Activated CD8-positive, alpha-beta T cell treated with anti-CD3 and anti-CD28 coated beads for 36 hours (primary cell): ENCODE data around the gene SETBP1. TPM values are rescaled to one million over a fixed set of nuclear protein-coding genes. Genes with fewer than 3 reads are reported as not detected.

Experiments
- ATAC-seq: fragments of 200-7000 bp; cut with Tn5 transposase; one replicate; pipeline ENCODE4 v1.10.0; 2021; ENCODE audit warnings: mild to moderate bottlenecking, moderate library complexity
- CTCF ChIA-PET: fragments of 350-600 bp; sonication (Branson Sonifier 250); formaldehyde crosslinking; loops from one replicate; lab custom pipeline; 2021; ENCODE audit warnings: antibody characterized with exemption; lab: Charles Lee
- POLR2A ChIA-PET: fragments of 350-600 bp; sonication (Branson Sonifier 250); formaldehyde crosslinking; loops from one replicate; lab custom pipeline; 2021; ENCODE audit warnings: antibody characterized with exemption; lab: Charles Lee
- DNase-seq: peaks from one replicate; pipeline ENCODE4 v3.0.0-alpha.2; 2020
- H3K27ac Mint-ChIP-seq: one replicate; pipeline ENCODE4 v1.8.0; 2021; ENCODE audit warnings: mild to moderate bottlenecking, mixed read lengths
- H3K27me3 Mint-ChIP-seq: one replicate; pipeline ENCODE4 v1.8.0; 2021; ENCODE audit warnings: mixed read lengths
- H3K36me3 Mint-ChIP-seq: one replicate; pipeline ENCODE4 v1.8.0; 2021; ENCODE audit warnings: low read depth, mixed read lengths
- H3K4me1 Mint-ChIP-seq: one replicate; pipeline ENCODE4 v1.8.0; 2021; ENCODE audit warnings: low read depth, mixed read lengths
- H3K4me3 Mint-ChIP-seq: one replicate; pipeline ENCODE4 v1.8.0; 2021; ENCODE audit warnings: mild to moderate bottlenecking, moderate library complexity, mixed read lengths
- H3K9me3 Mint-ChIP-seq: one replicate; pipeline ENCODE4 v1.8.0; 2021; ENCODE audit warnings: mixed read lengths
- CTCF ChIP-seq: fragments of 200-600 bp; IDR thresholded peaks from one replicate; pipeline ENCODE4 v1.8.0; 2022; ENCODE audit warnings: antibody characterized with exemption, mild to moderate bottlenecking
- intact Hi-C: fragments of 100-400 bp; cut with micrococcal nuclease; formaldehyde crosslinking; loops from one replicate; pipeline ENCODE4 v1.10.0; 2022
- total RNA-seq, 2 experiments: library from RNA; stranded (reverse); gene quantifications; one replicate each; pipeline ENCODE4 v1.2.3, GENCODE V29; 2021

SETBP1 gene
- total RNA-seq, 2 experiments from 2014 or later, result 10.2 to 10.4 TPM

GRCh38 chr18:44789710-44790109 is 109.0 kb downstream of the SETBP1 start:
- intact Hi-C loops, result no loop called here
- Mint-ChIP-seq H3K36me3 (no peaks in the 10 kb centered on the region), H3K27me3 (no peaks in the 10 kb centered on the region), H3K9me3 (no peaks in the 10 kb centered on the region), H3K4me3 (no peak overlapping the region), H3K27ac (no peak overlapping the region), H3K4me1 (peaks cover 10% of the 10 kb centered on the region)
- ATAC-seq (no peak), DNase-seq (no peak)
- no peak for TF ChIP-seq CTCF
- ChIA-PET POLR2A (no interaction called here), CTCF (no interaction called here)

- no peak for DNase-seq
- no peaks in the 10 kb centered on the region for H3K36me3 Mint-ChIP-seq
Observed at GRCh38 chr18:44790860-44791259, 110.2 kb downstream of the SETBP1 start.

DNA sequence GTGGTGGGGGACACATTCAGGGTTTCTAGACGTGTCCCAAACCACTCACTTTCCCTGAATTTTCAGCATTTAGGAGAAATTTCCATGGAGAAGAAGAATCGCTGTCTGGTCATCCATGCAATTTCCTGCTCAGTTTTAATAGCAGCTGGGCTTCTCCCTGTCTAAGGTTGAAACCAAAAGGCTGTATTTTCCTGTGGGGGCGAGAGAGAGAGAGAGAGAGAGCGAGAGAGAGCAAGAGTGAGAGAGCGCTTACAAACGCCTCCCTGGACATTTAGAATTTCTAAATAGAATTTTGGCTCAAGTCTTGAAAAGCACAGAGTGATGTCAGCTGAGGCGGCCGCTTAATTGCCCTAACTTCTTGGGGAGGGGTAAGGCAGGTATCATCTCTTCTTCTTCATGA is 110.8 kb downstream of the SETBP1 start:
- H3K27ac Mint-ChIP-seq, result no peak overlapping the region
- ChIA-PET CTCF (no interaction called here), POLR2A (no interaction called here)
- ATAC-seq, result no peak
- H3K4me1 Mint-ChIP-seq, result peaks cover 23% of the 10 kb centered on the region
- DNase-seq, result no peak
- no peaks in the 10 kb centered on the region for H3K36me3 Mint-ChIP-seq
- no peaks in the 10 kb centered on the region for H3K27me3 Mint-ChIP-seq
- TF ChIP-seq CTCF, result no peak
- H3K4me3 Mint-ChIP-seq, result no peak overlapping the region
- no peaks in the 10 kb centered on the region for H3K9me3 Mint-ChIP-seq
- intact Hi-C loops, result no loop called here

More at GRCh38 chr18:44790860-44791259, 110.2 kb downstream of the SETBP1 start:
- ChIA-PET POLR2A (no interaction called here), CTCF (no interaction called here)
- H3K27ac Mint-ChIP-seq, result no peak overlapping the region
- H3K4me3 Mint-ChIP-seq, result no peak overlapping the region
- intact Hi-C loops, result no loop called here
- TF ChIP-seq CTCF, result no peak
- no peak for ATAC-seq
- peaks cover 22% of the 10 kb centered on the region for H3K4me1 Mint-ChIP-seq
- H3K27me3 Mint-ChIP-seq, result no peaks in the 10 kb centered on the region
- no peaks in the 10 kb centered on the region for H3K9me3 Mint-ChIP-seq

DNA sequence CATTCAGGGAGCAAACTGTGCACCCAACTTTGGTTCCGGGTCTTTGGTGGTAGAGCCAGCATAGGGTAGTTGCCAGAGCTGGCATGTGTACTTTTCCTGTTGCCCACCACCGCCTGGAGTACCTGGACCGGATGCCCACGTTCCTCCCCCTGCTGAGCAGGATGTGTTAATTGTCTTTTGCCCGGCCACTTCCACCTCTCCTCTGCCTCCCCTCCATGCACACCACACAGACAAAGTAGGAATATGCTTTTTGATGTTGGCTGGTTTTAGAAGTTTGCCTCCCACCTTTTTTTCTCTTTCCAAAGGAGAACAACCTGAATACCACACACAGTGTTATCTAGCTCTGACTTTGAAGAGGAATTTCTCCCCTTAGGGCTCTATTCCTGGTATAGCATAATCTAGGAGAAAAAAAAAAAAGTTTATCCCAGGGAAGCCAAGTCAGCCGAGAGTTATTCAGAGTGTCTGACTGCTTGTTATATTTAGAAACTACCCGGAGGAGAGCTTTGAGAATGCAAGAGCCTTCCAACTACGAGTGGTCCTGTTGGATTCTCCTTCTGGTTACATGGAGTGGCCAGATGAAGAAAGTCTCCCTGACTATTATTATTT is 111.9 kb downstream of the SETBP1 start:
- Mint-ChIP-seq H3K27me3 (no peaks in the 10 kb centered on the region), H3K4me3 (no peak overlapping the region), H3K36me3 (no peaks in the 10 kb centered on the region), H3K4me1 (peaks cover 24% of the 10 kb centered on the region), H3K9me3 (no peaks in the 10 kb centered on the region), H3K27ac (no peak overlapping the region)
- CTCF ChIA-PET, result no interaction called here
- DNase-seq, result no peak
- no peak for ATAC-seq
- intact Hi-C loops, result no loop called here
- TF ChIP-seq CTCF, result no peak
- POLR2A ChIA-PET, result no interaction called here

GRCh38 chr18:44793194-44793593 is 112.5 kb downstream of the SETBP1 start:
- CTCF ChIA-PET, result interaction anchor here (1.6 kb wide), 1 partner anchor 13 kb away, joined by 3 read pairs; no protein-coding TSS in a partner anchor

More at GRCh38 chr18:44793194-44793593, 112.5 kb downstream of the SETBP1 start:
- Mint-ChIP-seq H3K27ac (no peak overlapping the region), H3K4me3 (no peak overlapping the region), H3K4me1 (peaks cover 29% of the 10 kb centered on the region), H3K36me3 (no peaks in the 10 kb centered on the region), H3K27me3 (no peaks in the 10 kb centered on the region), H3K9me3 (no peaks in the 10 kb centered on the region)
- DNase-seq, result no peak
- intact Hi-C loops, result no loop called here
- POLR2A ChIA-PET, result interaction anchor here (0.7 kb wide), 1 partner anchor 45 kb away, joined by 3 read pairs; no protein-coding TSS in a partner anchor
- no peak for ATAC-seq
- TF ChIP-seq CTCF, result no peak
